Upper lobe of left lung (tissue), 4 donors: ENCODE data around the gene CFAP44.

Experiments used
- CTCF ChIP-seq, 6 experiments: fragments of 450-650 bp in 4 of 6; fragments of 200-600 bp in 2 of 6; sonication (generic) in 2 of 6; IDR thresholded peaks; one replicate each; pipeline ENCODE4 v1.5.1; 2016 to 2019; ENCODE audit warnings: antibody characterized with exemption in 6 of 6
- EP300 ChIP-seq, 4 donors: sonication (generic); formaldehyde crosslinking; IDR thresholded peaks; one replicate each; pipeline ENCODE4 v1.5.1; 2017; ENCODE audit warnings: antibody characterized with exemption in 4 of 4, control low read depth in 2 of 4
- POLR2A ChIP-seq, 4 donors: fragments of 450-650 bp; IDR thresholded peaks; one replicate each; pipeline ENCODE4 v1.5.1; 2016 to 2017; ENCODE audit warnings: antibody characterized with exemption in 4 of 4, mild to moderate bottlenecking in 2 of 4
- POLR2AphosphoS5 ChIP-seq, 2 donors: sonication (generic); formaldehyde crosslinking; IDR thresholded peaks; one replicate each; pipeline ENCODE4 v1.5.1; 2017; ENCODE audit warnings: antibody characterized with exemption in 2 of 2

DNA sequence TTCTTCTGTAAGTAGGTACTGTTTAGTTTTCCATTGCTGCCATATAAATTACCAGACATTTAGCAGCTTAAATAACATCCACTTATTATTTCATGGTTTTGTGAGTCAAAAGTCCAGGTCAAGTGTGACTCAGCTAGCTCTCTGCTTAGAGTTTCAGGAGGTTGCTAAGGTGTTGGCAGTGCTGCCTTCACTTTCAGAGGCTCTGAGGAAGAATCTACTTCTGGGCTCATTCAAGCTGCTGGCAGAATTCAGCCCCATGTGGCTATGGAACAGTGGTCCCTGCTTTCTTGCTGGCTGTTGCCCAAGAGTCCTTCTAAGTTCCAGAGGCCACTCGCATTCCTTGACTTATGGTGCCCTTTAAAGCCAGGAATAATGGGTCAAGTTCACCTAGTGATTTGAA lies 4.5 kb downstream of the CFAP44 start:
- no peak for TF ChIP-seq POLR2AphosphoS5 (IDR thresholded peaks at IDR 0.05)
- no peak for TF ChIP-seq EP300 (IDR thresholded peaks at IDR 0.05)
- no peak for TF ChIP-seq CTCF (IDR thresholded peaks at IDR 0.05)
- no peak for TF ChIP-seq POLR2A (IDR thresholded peaks at IDR 0.05)
